Measurements from ENCODE around the gene THAP12. TPM values are rescaled to one million over a fixed set of nuclear protein-coding genes. Genes with fewer than 3 reads are reported as not detected.

The THAP12 gene
- total RNA-seq, 1 experiment from 2014 or later, result 27.6 TPM

- ChIA-PET POLR2A (interaction anchor here (0.6 kb wide), 1 partner anchor 86 kb away, joined by 3 read pairs; no protein-coding TSS in a partner anchor), CTCF (no interaction called here)
- TF ChIP-seq FOXK1 (CRISPR knock-in tag; IDR thresholded peaks at IDR 0.05) (no peak), OVOL2 (CRISPR knock-in tag; IDR thresholded peaks at IDR 0.05; ENCODE audit: borderline replicate concordance) (no peak), NFATC4 (CRISPR knock-in tag; IDR thresholded peaks at IDR 0.05) (no peak), ZBTB21 (CRISPR knock-in tag; IDR thresholded peaks at IDR 0.05; ENCODE audit: borderline replicate concordance) (no peak), ARID4B (CRISPR knock-in tag; IDR thresholded peaks at IDR 0.05; ENCODE audit: borderline replicate concordance) (no peak), ZNF121 (CRISPR knock-in tag; IDR thresholded peaks at IDR 0.05) (no peak), MXD4 (CRISPR knock-in tag; IDR thresholded peaks at IDR 0.05; ENCODE audit: borderline replicate concordance) (no peak), FOXP1 (CRISPR knock-in tag; IDR thresholded peaks at IDR 0.05; ENCODE audit: borderline replicate concordance) (no peak), E2F1 (CRISPR knock-in tag; IDR thresholded peaks at IDR 0.05) (no peak), ATF1 (CRISPR knock-in tag; IDR thresholded peaks at IDR 0.05) (no peak), NR3C1 (CRISPR knock-in tag; conservative IDR thresholded peaks at IDR 0.05; ENCODE audit: low read depth) (no peak), PRRX2 (CRISPR knock-in tag; IDR thresholded peaks at IDR 0.05) (no peak), HMGXB4 (CRISPR knock-in tag; IDR thresholded peaks at IDR 0.05) (no peak), E2F4 (CRISPR knock-in tag; IDR thresholded peaks at IDR 0.05; ENCODE audit: borderline replicate concordance, low read depth) (no peak)
- Mint-ChIP-seq H3K27me3 (ENCODE audit: low read depth) (peaks cover 5% of the 10 kb centered on the region), H3K4me3 (no peak overlapping the region), H3K4me1 (peaks cover 5% of the 10 kb centered on the region; the same call in 1 of the 2 replicates), H3K9me3 (peaks cover 39% of the 10 kb centered on the region), H3K36me3 (peaks cover 30% of the 10 kb centered on the region), H3K27ac (no peak overlapping the region)
- no peak for DNase-seq (ENCODE audit: low spot score)
- no peak for ATAC-seq
Measured at GRCh38 chr11:76334826-76335389, 46.0 kb downstream of the THAP12 start.

- CTCF ChIA-PET, result interaction anchor here (0.8 to 4.2 kb wide), 3 partner anchors 12 to 268 kb away, joined by 3 to 29 read pairs (median 12); no protein-coding TSS in a partner anchor
- no peak overlapping the region for H3K27ac Mint-ChIP-seq
- H3K36me3 Mint-ChIP-seq, result peaks cover 18% of the 10 kb centered on the region
- peaks cover 5% of the 10 kb centered on the region for H3K27me3 Mint-ChIP-seq (ENCODE audit: low read depth)
- POLR2A ChIA-PET, result no interaction called here
- peaks cover 27% of the 10 kb centered on the region for H3K9me3 Mint-ChIP-seq
- no peak for ATAC-seq
- TF ChIP-seq MLX (CRISPR knock-in tag; IDR thresholded peaks at IDR 0.05) (no peak), CBFB (CRISPR knock-in tag; IDR thresholded peaks at IDR 0.05; ENCODE audit: low read depth) (no peak), ZSCAN18 (CRISPR knock-in tag; IDR thresholded peaks at IDR 0.05) (no peak), ZNF232 (CRISPR knock-in tag; IDR thresholded peaks at IDR 0.05) (no peak), MXD4 (CRISPR knock-in tag; IDR thresholded peaks at IDR 0.05; ENCODE audit: borderline replicate concordance) (no peak), EMX1 (CRISPR knock-in tag; IDR thresholded peaks at IDR 0.05) (no peak), ZNF121 (CRISPR knock-in tag; IDR thresholded peaks at IDR 0.05) (no peak), ZNF671 (CRISPR knock-in tag; IDR thresholded peaks at IDR 0.05) (no peak), RORB (CRISPR knock-in tag; IDR thresholded peaks at IDR 0.05) (no peak), ERG (CRISPR knock-in tag; IDR thresholded peaks at IDR 0.05) (no peak), ELF4 (CRISPR knock-in tag; IDR thresholded peaks at IDR 0.05; ENCODE audit: low read depth) (no peak)
- no peak overlapping the region for H3K4me3 Mint-ChIP-seq
- H3K4me1 Mint-ChIP-seq, result peaks cover 11% of the 10 kb centered on the region
- DNase-seq (ENCODE audit: low spot score), result no peak
Measured at GRCh38 chr11:76330651-76331050, 50.3 kb downstream of the THAP12 start.
